ENCODE results near the gene EEIG1. TPM values are rescaled to one million over a fixed set of nuclear protein-coding genes. Genes with fewer than 3 reads are reported as not detected.

The EEIG1 gene
- total RNA-seq, 2 donors from 2014 or later: 41.9 to 42.0 TPM

GRCh38 chr9:127970401-127971313 is 10.1 kb downstream of the EEIG1 start:
- H3K36me3 ChIP-seq (replicated peaks in 1 of 2; ENCODE audit: insufficient read depth in 1 of 2, low read depth in 2 of 2): no peaks in the 10 kb centered on the region
- H3K4me3 ChIP-seq: no peak overlapping the region
- TF ChIP-seq POLR2A (IDR thresholded peaks at IDR 0.05): no peak
- no peak for TF ChIP-seq CTCF (IDR thresholded peaks at IDR 0.05)
- no peak for DNase-seq
- 60 to 72% methylated on average over 16 of the region's 16 CpGs for whole genome bisulfite sequencing, 2 donors
- H3K27me3 ChIP-seq: no peaks in the 10 kb centered on the region
- H3K27ac ChIP-seq: peak overlapping the region in 3 of 4 donors; percentile 22 to 97 (median 83)
- H3K9me3 ChIP-seq: no peaks in the 10 kb centered on the region
- no peak for ATAC-seq
- peaks cover 99% of the 10 kb centered on the region for H3K4me1 ChIP-seq
- intact Hi-C loops (cut with DNase I): no loop called here

GRCh38 chr9:127968700-127969383 is 11.9 kb downstream of the EEIG1 start:
- Histone ChIP-seq H3K4me1 (peaks cover 97% of the 10 kb centered on the region), H3K9me3 (no peaks in the 10 kb centered on the region), H3K4me3 (no peak overlapping the region), H3K27ac (peak overlapping the region; percentile 4 to 93 (median 66)), H3K36me3 (replicated peaks in 1 of 2; ENCODE audit: insufficient read depth in 1 of 2, low read depth in 2 of 2) (no peaks in the 10 kb centered on the region), H3K27me3 (no peaks in the 10 kb centered on the region)
- intact Hi-C loops (cut with DNase I): no loop called here
- no peak for TF ChIP-seq CTCF (IDR thresholded peaks at IDR 0.05)
- TF ChIP-seq POLR2A (IDR thresholded peaks at IDR 0.05): no peak
- DNase-seq (peak; percentile 61 to 89 (median 76)), ATAC-seq (no peak)
- WGBS, 2 donors: 42 to 54% methylated on average over 8 to 10 of the region's 10 CpGs

GRCh38 chr9:127968042-127968441 is 12.7 kb downstream of the EEIG1 start:
- 73 to 74% methylated on average over 3 of the region's 3 CpGs for WGBS, 2 donors
- DNase-seq (peak in 2 of 4 donors; percentile 48 to 69), ATAC-seq (no peak)
- intact Hi-C loops (cut with DNase I): no loop called here
- Histone ChIP-seq H3K36me3 (replicated peaks in 1 of 2; ENCODE audit: insufficient read depth in 1 of 2, low read depth in 2 of 2) (no peaks in the 10 kb centered on the region), H3K4me3 (no peak overlapping the region), H3K27me3 (no peaks in the 10 kb centered on the region), H3K27ac (peak overlapping the region in 3 of 4 donors; percentile 51 to 93 (median 80)), H3K4me1 (peaks cover 97% of the 10 kb centered on the region), H3K9me3 (no peaks in the 10 kb centered on the region)
- TF ChIP-seq CTCF (IDR thresholded peaks at IDR 0.05) (peak in 2 of 7 experiments; percentile 4 to 30), POLR2A (IDR thresholded peaks at IDR 0.05) (no peak)

GRCh38 chr9:127967151-127967809 is 13.5 kb downstream of the EEIG1 start:
- H3K36me3 ChIP-seq (replicated peaks in 1 of 2; ENCODE audit: insufficient read depth in 1 of 2, low read depth in 2 of 2): no peaks in the 10 kb centered on the region
- peak overlapping the region in 3 of 4 donors; percentile 80 to 93 (median 93) for H3K27ac ChIP-seq
- no peak overlapping the region for H3K4me3 ChIP-seq
- ATAC-seq: no peak
- H3K4me1 ChIP-seq: peaks cover 97% of the 10 kb centered on the region
- intact Hi-C loops (cut with DNase I): no loop called here
- no peaks in the 10 kb centered on the region for H3K9me3 ChIP-seq
- H3K27me3 ChIP-seq: no peaks in the 10 kb centered on the region
- 69 to 72% methylated on average over 4 to 9 of the region's 9 CpGs for WGBS, 2 donors
- TF ChIP-seq POLR2A (IDR thresholded peaks at IDR 0.05): no peak
- no peak for TF ChIP-seq CTCF (IDR thresholded peaks at IDR 0.05)
- DNase-seq: no peak

Data from body of pancreas (tissue), 4 donors.